PFSK-1 (cell line): ENCODE results near the gene GPR32.
A peak's percentile ranks its signal among the peaks of the same experiment; 100 is the strongest.

ENCODE experiments used
- FOXP2 ChIP-seq: optimal IDR thresholded peaks from 2 replicates; pipeline ENCODE3; 2011; ENCODE audit warnings: borderline replicate concordance, control low read depth, inconsistent platforms; ENCODE audit not compliant: insufficient read depth; ENCODE audit errors: extremely low read length, extremely low read depth
- POLR2AphosphoS5 ChIP-seq: IDR thresholded peaks from 2 replicates; pipeline ENCODE4 v1.6.1; 2012; ENCODE audit warnings: low read depth, mild to moderate bottlenecking, control low read depth, low read length, moderate library complexity
- REST ChIP-seq, 2 experiments: IDR thresholded peaks; 2 replicates each; pipeline versions ENCODE4 v1.6.1 to v1.8.0; 2011 to 2012; ENCODE audit warnings: low read depth in 2 of 2, low read length in 2 of 2, control low read depth in 1 of 2, inconsistent platforms in 1 of 2, mild to moderate bottlenecking in 1 of 2, moderate library complexity in 1 of 2; ENCODE audit not compliant: insufficient read depth in 1 of 2
- SIN3A ChIP-seq: IDR thresholded peaks from 2 replicates; pipeline ENCODE4 v1.6.1; 2012; ENCODE audit warnings: mild to moderate bottlenecking, low read length, moderate library complexity, borderline replicate concordance; ENCODE audit not compliant: insufficient read depth
- TAF1 ChIP-seq: IDR thresholded peaks from 2 replicates; pipeline ENCODE4 v1.6.1; 2012; ENCODE audit warnings: low read length, control low read depth, borderline replicate concordance; ENCODE audit not compliant: insufficient read depth

The GPR32 gene

DNA sequence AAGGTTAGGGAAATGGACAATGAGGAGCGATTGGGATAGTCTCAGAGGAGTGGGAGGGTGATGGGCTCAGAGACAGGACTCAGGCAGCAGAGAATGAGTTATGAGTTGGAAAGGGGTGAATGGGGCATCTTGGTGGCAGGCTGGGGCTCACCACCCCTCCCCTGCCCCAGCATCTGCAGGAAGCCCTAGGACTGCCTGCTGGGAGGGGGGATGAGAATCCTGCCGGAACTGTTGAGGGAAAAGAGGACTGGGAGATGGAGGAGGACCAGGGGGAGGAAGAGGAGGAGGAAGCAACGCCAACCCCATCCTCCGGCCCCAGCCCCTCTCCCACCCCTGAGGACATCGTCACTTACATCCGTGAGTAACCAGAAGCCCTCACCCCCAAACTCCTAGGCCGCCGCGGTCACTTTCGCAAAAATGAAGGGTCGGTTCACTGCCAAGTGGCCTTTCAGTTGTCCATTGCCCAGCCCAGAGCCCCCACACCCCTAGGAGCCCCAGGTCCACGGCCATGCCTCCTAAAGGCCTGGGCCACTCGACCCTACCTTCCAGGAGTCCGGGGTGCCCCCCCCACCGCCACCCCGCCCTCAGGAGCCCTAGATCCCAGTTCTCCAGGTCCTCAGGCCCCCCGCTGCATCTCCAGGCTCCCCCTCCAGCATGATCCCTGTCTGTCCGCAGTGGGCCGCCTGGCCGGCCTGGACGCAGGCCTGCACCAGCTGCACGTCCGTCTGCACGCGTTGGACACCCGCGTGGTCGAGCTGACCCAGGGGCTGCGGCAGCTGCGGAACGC is 46.3 kb upstream of the GPR32 start:
- TF ChIP-seq SIN3A (no peak), REST (IDR thresholded peaks at IDR 0.05; ENCODE audit: insufficient read depth in 1 of 2, low read depth in 2 of 2, low read length in 2 of 2) (no peak), TAF1 (no peak; the same call in 1 of the 2 replicates), POLR2AphosphoS5 (0 out of 2 replicates have a peak, but pooled peaks have one; percentile 1)

GRCh38 chr19:50724522-50725217 is 45.6 kb upstream of the GPR32 start:
- TF ChIP-seq REST (IDR thresholded peaks at IDR 0.05; ENCODE audit: insufficient read depth in 1 of 2, low read depth in 2 of 2, low read length in 2 of 2) (no peak), FOXP2 (peak; percentile 77), TAF1 (peak; percentile 47; the same call in 1 of the 2 replicates), SIN3A (0 out of 2 replicates have a peak, but pooled peaks have one; percentile 26), POLR2AphosphoS5 (peak; percentile 88; the same call in 1 of the 2 replicates)

DNA sequence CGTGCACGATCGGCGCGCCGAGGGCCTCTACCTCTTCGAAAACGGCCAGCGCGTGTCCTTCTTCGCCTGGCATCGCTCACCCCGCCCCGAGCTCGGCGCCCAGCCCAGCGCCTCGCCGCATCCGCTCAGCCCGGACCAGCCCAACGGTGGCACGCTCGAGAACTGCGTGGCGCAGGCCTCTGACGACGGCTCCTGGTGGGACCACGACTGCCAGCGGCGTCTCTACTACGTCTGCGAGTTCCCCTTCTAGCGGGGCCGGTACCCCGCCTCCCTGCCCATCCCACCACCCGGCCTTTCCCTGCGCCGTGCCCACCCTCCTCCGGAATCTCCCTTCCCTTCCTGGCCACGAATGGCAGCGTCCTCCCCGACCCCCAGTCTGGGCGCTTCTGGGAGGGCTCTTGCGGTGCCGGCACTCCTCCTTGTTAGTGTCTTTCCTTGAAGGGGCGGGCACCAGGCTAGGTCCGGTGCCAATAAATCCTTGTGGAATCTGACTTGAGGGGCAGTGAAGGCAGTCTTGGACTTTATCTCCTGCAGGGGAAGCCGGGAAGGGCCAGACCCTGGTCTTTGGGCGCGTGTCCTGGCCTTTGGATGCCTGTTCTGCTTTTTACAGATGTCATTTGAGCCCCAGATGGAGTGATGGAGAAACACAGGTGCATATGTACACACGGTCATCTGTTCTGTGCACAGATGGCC is 44.9 kb upstream of the GPR32 start:
- TF ChIP-seq SIN3A (no peak), POLR2AphosphoS5 (peak; percentile 26; the same call in 1 of the 2 replicates)

DNA sequence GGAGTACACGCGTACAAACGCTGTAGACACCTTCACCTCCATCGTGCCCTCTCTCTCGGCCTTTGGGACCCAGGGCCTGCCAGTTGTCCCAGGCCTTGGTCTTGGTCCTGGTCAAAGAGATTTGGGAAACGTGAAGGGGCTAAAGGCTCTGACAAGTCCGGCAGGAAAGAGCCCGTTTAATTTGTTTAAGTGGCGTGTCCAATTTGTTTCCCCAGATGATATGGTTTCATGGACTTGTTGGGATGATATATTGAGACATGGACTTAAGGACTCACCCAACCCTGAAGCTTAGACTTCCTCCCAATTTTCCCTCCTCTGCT is 44.4 kb upstream of the GPR32 start:
- TF ChIP-seq FOXP2 (no peak), POLR2AphosphoS5 (no peak)

GRCh38 chr19:50728084-50728737 is 42.1 kb upstream of the GPR32 start:
- no peak for TF ChIP-seq TAF1
- no peak for TF ChIP-seq POLR2AphosphoS5
- no peak for TF ChIP-seq SIN3A
- no peak for TF ChIP-seq FOXP2
- no peak for TF ChIP-seq REST (IDR thresholded peaks at IDR 0.05; ENCODE audit: insufficient read depth in 1 of 2, low read depth in 2 of 2, low read length in 2 of 2)

DNA sequence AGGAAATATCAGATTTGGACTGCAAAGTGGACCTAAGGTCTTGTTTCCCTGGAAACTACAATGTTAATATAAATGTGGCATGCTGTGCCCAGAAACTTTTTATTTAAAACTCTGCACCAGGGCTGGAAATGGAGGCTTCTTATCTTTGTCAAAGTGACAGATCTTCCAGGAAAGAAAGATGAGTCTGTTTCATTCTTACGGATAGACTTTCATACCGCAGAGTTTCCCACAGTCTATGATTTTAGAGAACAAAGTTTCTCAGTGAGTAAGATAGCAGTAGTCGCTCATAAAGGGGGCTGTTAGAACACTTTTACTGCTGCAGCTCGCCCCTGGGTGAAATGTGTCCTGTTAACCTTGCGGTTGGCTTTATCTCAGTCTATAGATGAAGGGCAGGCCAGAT is 40.4 kb upstream of the GPR32 start:
- TF ChIP-seq POLR2AphosphoS5 (no peak), TAF1 (no peak), SIN3A (no peak), FOXP2 (no peak), REST (IDR thresholded peaks at IDR 0.05; ENCODE audit: insufficient read depth in 1 of 2, low read depth in 2 of 2, low read length in 2 of 2) (no peak)
